H9 (cell line): ENCODE results near the gene GRID1. TPM values are rescaled to one million over a fixed set of nuclear protein-coding genes. Genes with fewer than 3 reads are reported as not detected.

ENCODE experiments used
- DNase-seq: peaks from one replicate; pipeline ENCODE4 v3.0.0-alpha.2; 2017
- H2AFZ ChIP-seq: one replicate; pipeline ENCODE4 v1.6.1; 2013; ENCODE audit warnings: mild to moderate bottlenecking, low read length, control low read depth, moderate library complexity
- H2AK5ac ChIP-seq: 2 replicates; pipeline ENCODE4 v1.6.1; 2013; ENCODE audit warnings: low read length, control low read depth, mixed read lengths; ENCODE audit not compliant: insufficient read length
- H2BK120ac ChIP-seq: one replicate; pipeline ENCODE4 v1.6.1; 2013; ENCODE audit warnings: low read depth, mild to moderate bottlenecking, low read length, control low read depth, inconsistent platforms; ENCODE audit not compliant: poor library complexity, severe bottlenecking
- H2BK12ac ChIP-seq: 2 replicates; pipeline ENCODE4 v1.6.1; 2013; ENCODE audit warnings: low read length, control low read depth, mixed read lengths, low read depth; ENCODE audit not compliant: insufficient read length
- H2BK15ac ChIP-seq: 2 replicates; pipeline ENCODE4 v1.6.1; 2013; ENCODE audit warnings: low read depth, low read length, control low read depth
- H2BK20ac ChIP-seq: one replicate; pipeline ENCODE4 v1.6.1; 2013; ENCODE audit warnings: low read depth, mild to moderate bottlenecking, low read length, control low read depth, inconsistent platforms; ENCODE audit not compliant: poor library complexity, severe bottlenecking
- H2BK5ac ChIP-seq: 2 replicates; pipeline ENCODE4 v1.6.1; 2013; ENCODE audit warnings: low read length, control low read depth, mixed read lengths; ENCODE audit not compliant: insufficient read length
- H3K14ac ChIP-seq: 2 replicates; pipeline ENCODE4 v1.6.1; 2013; ENCODE audit warnings: low read length, control low read depth; ENCODE audit not compliant: insufficient read depth
- H3K18ac ChIP-seq: 2 replicates; pipeline ENCODE4 v1.6.1; 2013; ENCODE audit warnings: low read depth, mild to moderate bottlenecking, mixed read lengths, low read length, control low read depth; ENCODE audit not compliant: insufficient read length
- H3K23ac ChIP-seq: 2 replicates; pipeline ENCODE4 v1.6.1; 2013; ENCODE audit warnings: low read length, control low read depth, mixed read lengths, low read depth; ENCODE audit not compliant: insufficient read length
- H3K23me2 ChIP-seq: 2 replicates; pipeline ENCODE4 v1.6.1; 2013; ENCODE audit warnings: low read depth, mild to moderate bottlenecking, mixed read lengths, low read length, control low read depth; ENCODE audit not compliant: insufficient read length, poor library complexity, severe bottlenecking
- H3K27ac ChIP-seq: 2 replicates; pipeline ENCODE4 v1.5.1; 2013; ENCODE audit warnings: low read length, control low read depth, mixed read lengths, low read depth; ENCODE audit not compliant: insufficient read length
- H3K27me3 ChIP-seq: 2 replicates; pipeline ENCODE4 v1.6.1; 2013; ENCODE audit warnings: low read length, control low read depth, inconsistent platforms; ENCODE audit not compliant: insufficient read depth
- H3K4ac ChIP-seq: 2 replicates; pipeline ENCODE4 v1.6.1; 2013; ENCODE audit warnings: low read depth, mild to moderate bottlenecking, control low read depth, inconsistent platforms, low read length, moderate library complexity
- H3K4me1 ChIP-seq: 2 replicates; pipeline ENCODE4 v1.6.1; 2013; ENCODE audit warnings: low read length, control low read depth, inconsistent platforms; ENCODE audit not compliant: insufficient read depth
- H3K4me2 ChIP-seq: 2 replicates; pipeline ENCODE4 v1.6.1; 2013; ENCODE audit warnings: low read length, control low read depth, mixed read lengths; ENCODE audit not compliant: insufficient read length, insufficient read depth
- H3K56ac ChIP-seq: 2 replicates; pipeline ENCODE4 v1.6.1; 2013; ENCODE audit warnings: low read depth, mild to moderate bottlenecking, mixed read lengths, low read length, control low read depth; ENCODE audit not compliant: insufficient read length
- H3K79me1 ChIP-seq: 2 replicates; pipeline ENCODE4 v1.6.1; 2013; ENCODE audit warnings: low read depth, mild to moderate bottlenecking, moderate library complexity, low read length, control low read depth, inconsistent platforms; ENCODE audit not compliant: insufficient read depth, poor library complexity, severe bottlenecking
- H3K79me2 ChIP-seq: 2 replicates; pipeline ENCODE4 v1.6.1; 2013; ENCODE audit warnings: low read length, control low read depth, inconsistent platforms; ENCODE audit not compliant: insufficient read depth
- H3K9ac ChIP-seq: 2 replicates; pipeline ENCODE4 v1.6.1; 2013; ENCODE audit warnings: low read length, control low read depth, mixed read lengths; ENCODE audit not compliant: insufficient read length; ENCODE audit errors: extremely low read depth
- H3K9me3 ChIP-seq: one replicate; pipeline ENCODE4 v1.6.1; 2013; ENCODE audit warnings: low read depth, low read length, inconsistent platforms; ENCODE audit not compliant: control insufficient read depth
- H3T11ph ChIP-seq: one replicate; pipeline ENCODE4 v1.6.1; 2013; ENCODE audit warnings: mild to moderate bottlenecking, low read length, control low read depth, inconsistent platforms
- H4K20me1 ChIP-seq: one replicate; pipeline ENCODE4 v1.6.1; 2013; ENCODE audit not compliant: control insufficient read depth, insufficient read length, insufficient read depth
- H4K5ac ChIP-seq: 2 replicates; pipeline ENCODE4 v1.6.1; 2013; ENCODE audit warnings: low read depth, mild to moderate bottlenecking, mixed read lengths, low read length, control low read depth; ENCODE audit not compliant: insufficient read length
- H4K8ac ChIP-seq: replicated peaks from 2 replicates; pipeline ENCODE4 v1.6.1; 2013; ENCODE audit warnings: low read length, control low read depth, mixed read lengths, low read depth; ENCODE audit not compliant: insufficient read length
- H4K91ac ChIP-seq: 2 replicates; pipeline ENCODE4 v1.6.1; 2013; ENCODE audit warnings: low read depth, mild to moderate bottlenecking, moderate library complexity, mixed read lengths, low read length, control low read depth; ENCODE audit not compliant: insufficient read length
- H3K27ac Mint-ChIP-seq, 3 experiments: 2 replicates in 2 of 3; 3 replicates in 1 of 3; pipeline ENCODE4 v1.8.0; 2020 to 2021; ENCODE audit warnings: mixed read lengths in 3 of 3, mild to moderate bottlenecking in 1 of 3, moderate library complexity in 1 of 3
- H3K27me3 Mint-ChIP-seq: 2 replicates; pipeline ENCODE4 v1.8.0; 2021; ENCODE audit warnings: low read depth, mild to moderate bottlenecking, moderate library complexity, mixed read lengths
- H3K36me3 Mint-ChIP-seq, 3 experiments: 2 replicates in 2 of 3; 3 replicates in 1 of 3; pipeline ENCODE4 v1.8.0; 2020 to 2021; ENCODE audit warnings: low read depth in 3 of 3, mixed read lengths in 3 of 3; ENCODE audit not compliant: insufficient read depth in 1 of 3
- H3K4me1 Mint-ChIP-seq, 2 experiments: 2 replicates each; pipeline ENCODE4 v1.8.0; 2020; ENCODE audit warnings: mixed read lengths in 2 of 2
- H3K4me3 Mint-ChIP-seq, 2 experiments: 2 replicates in 1 of 2; 3 replicates in 1 of 2; pipeline ENCODE4 v1.8.0; 2020 to 2021; ENCODE audit warnings: mild to moderate bottlenecking in 2 of 2, mixed read lengths in 2 of 2, moderate library complexity in 1 of 2
- H3K9me3 Mint-ChIP-seq, 2 experiments: 2 replicates in 1 of 2; 3 replicates in 1 of 2; pipeline ENCODE4 v1.8.0; 2020; ENCODE audit warnings: mild to moderate bottlenecking in 2 of 2, mixed read lengths in 2 of 2, moderate library complexity in 1 of 2
- CTCF ChIP-seq: fragments of 200-600 bp; sonication (generic); conservative IDR thresholded peaks from 3 replicates; pipeline ENCODE4 v1.8.0; 2021; ENCODE audit warnings: antibody characterized with exemption, mild to moderate bottlenecking
- WGBS: extraction: QIAGEN DNeasy Blood & Tissue Kit; methylation state at CpG from one replicate; pipeline ENCODE4 v1.1.7; 2013; ENCODE audit warnings: missing lambda C conversion rate, low lambda C conversion rate, mixed read lengths; ENCODE audit not compliant: insufficient read length; ENCODE audit errors: extremely low coverage; 5-methylcytosine and 5-hydroxymethylcytosine counted together
- total RNA-seq: library from RNA; stranded (reverse); gene quantifications from 2 replicates; pipeline ENCODE4 v1.2.1, GENCODE V29; 2021

GRID1 gene
- total RNA-seq, 1 experiment from 2014 or later = 0.35 TPM

GRCh38 chr10:86291616-86292340 lies 74.8 kb downstream of the GRID1 start:
- Histone ChIP-seq H3K4ac (no peak overlapping the region), H3K79me2 (no peaks in the 10 kb centered on the region), H4K8ac (no peak overlapping the region), H4K91ac (no peak overlapping the region), H3K27me3 (no peaks in the 10 kb centered on the region), H2AFZ (no peak overlapping the region), H2BK20ac (no peak overlapping the region), H3K14ac (no peak overlapping the region; the same call in 1 of the 2 replicates), H3K56ac (no peak overlapping the region), H2AK5ac (no peak overlapping the region), H2BK15ac (no peak overlapping the region), H3K9ac (no peak overlapping the region), H2BK120ac (no peak overlapping the region), H4K20me1 (no peaks in the 10 kb centered on the region), H3K79me1 (no peaks in the 10 kb centered on the region), H3T11ph (no peak overlapping the region), H4K5ac (no peak overlapping the region), H3K18ac (no peak overlapping the region), H3K4me2 (no peak overlapping the region), H3K4me1 (peaks cover 3% of the 10 kb centered on the region; the same call in 1 of the 2 replicates), H2BK12ac (no peak overlapping the region), H3K9me3 (no peaks in the 10 kb centered on the region), H3K27ac (no peak overlapping the region), H3K23me2 (no peaks in the 10 kb centered on the region), H2BK5ac (no peak overlapping the region), H3K23ac (no peak overlapping the region)
- WGBS = no CpG with 5 or more reads among the region's 12 CpGs
- no peak overlapping the region for H3K4me3 Mint-ChIP-seq
- peak overlapping the region in 1 of 3 experiments; percentile 82; a peak in 3 of 7 replicates for H3K27ac Mint-ChIP-seq
- peaks cover 18% of the 10 kb centered on the region for H3K27me3 Mint-ChIP-seq
- TF ChIP-seq CTCF = peak; percentile 50
- peaks cover 0 to 3% of the 10 kb centered on the region in 2 experiments; a peak in 1 of 5 replicates for H3K9me3 Mint-ChIP-seq
- H3K4me1 Mint-ChIP-seq = peaks cover 38 to 39% of the 10 kb centered on the region in 2 experiments
- peak; percentile 68 for DNase-seq
- no peaks in the 10 kb centered on the region for H3K36me3 Mint-ChIP-seq
